Measurements from ENCODE around the gene KPNA1.

GRCh38 chr3:122512284-122512683, 2.5 kb downstream of the KPNA1 start:
- TF ChIP-seq, protein P1, sequence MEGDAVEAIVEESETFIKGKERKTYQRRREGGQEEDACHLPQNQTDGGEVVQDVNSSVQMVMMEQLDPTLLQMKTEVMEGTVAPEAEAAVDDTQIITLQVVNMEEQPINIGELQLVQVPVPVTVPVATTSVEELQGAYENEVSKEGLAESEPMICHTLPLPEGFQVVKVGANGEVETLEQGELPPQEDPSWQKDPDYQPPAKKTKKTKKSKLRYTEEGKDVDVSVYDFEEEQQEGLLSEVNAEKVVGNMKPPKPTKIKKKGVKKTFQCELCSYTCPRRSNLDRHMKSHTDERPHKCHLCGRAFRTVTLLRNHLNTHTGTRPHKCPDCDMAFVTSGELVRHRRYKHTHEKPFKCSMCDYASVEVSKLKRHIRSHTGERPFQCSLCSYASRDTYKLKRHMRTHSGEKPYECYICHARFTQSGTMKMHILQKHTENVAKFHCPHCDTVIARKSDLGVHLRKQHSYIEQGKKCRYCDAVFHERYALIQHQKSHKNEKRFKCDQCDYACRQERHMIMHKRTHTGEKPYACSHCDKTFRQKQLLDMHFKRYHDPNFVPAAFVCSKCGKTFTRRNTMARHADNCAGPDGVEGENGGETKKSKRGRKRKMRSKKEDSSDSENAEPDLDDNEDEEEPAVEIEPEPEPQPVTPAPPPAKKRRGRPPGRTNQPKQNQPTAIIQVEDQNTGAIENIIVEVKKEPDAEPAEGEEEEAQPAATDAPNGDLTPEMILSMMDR (conservative IDR thresholded peaks at IDR 0.05; ENCODE audit: low read depth, low read length) = no peak
- TF ChIP-seq EZH2phosphoT487 (IDR thresholded peaks at IDR 0.05; ENCODE audit: borderline replicate concordance, low read length) = no peak

Measured in PC-3 (cell line).